ENCODE measurements around the gene FXYD6.

FXYD6 gene

GRCh38 chr11:117790279-117790678, 86.2 kb downstream of the FXYD6 start:
- DNase-seq, result no peak

DNA sequence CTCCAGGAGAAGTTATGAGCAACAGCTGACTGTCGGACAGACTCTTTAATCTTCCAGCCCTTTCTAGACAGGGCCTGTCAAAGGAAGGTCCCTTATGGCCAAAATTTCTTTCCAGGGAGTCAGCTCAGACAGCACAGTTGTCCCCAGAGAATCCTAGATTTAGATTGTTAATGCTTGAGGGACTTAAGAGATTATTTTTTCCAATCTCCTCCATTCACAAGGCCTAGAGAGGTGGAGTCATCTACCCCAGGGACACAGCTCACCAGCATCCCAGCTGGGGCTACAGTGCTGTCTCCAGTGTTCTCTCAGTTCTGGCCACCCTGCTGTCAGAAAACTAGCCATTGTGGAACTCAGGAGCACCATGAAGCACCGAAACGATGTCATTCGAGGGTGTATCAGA, 87.2 kb downstream of the FXYD6 start:
- no peak for DNase-seq
